ENCODE data around the gene NUP62.

The NUP62 gene

GRCh38 chr19:49911381-49912145 is 17.7 kb downstream of the NUP62 start:
- no peak for ATAC-seq
- no peak for TF ChIP-seq ZNF8 (CRISPR knock-in tag; IDR thresholded peaks at IDR 0.05)
- no peak for TF ChIP-seq CSDC2 (CRISPR knock-in tag; IDR thresholded peaks at IDR 0.05)
- no peak for TF ChIP-seq PPARA (CRISPR knock-in tag; IDR thresholded peaks at IDR 0.05; ENCODE audit: borderline replicate concordance)
- TF ChIP-seq CSRNP3 (CRISPR knock-in tag; IDR thresholded peaks at IDR 0.05) = no peak
- no peak for TF ChIP-seq TOX (CRISPR knock-in tag; IDR thresholded peaks at IDR 0.05; ENCODE audit: borderline replicate concordance)
- no peak for TF ChIP-seq TSHZ2 (CRISPR knock-in tag; IDR thresholded peaks at IDR 0.05)
- TF ChIP-seq OSR1 (CRISPR knock-in tag; IDR thresholded peaks at IDR 0.05) = no peak
- TF ChIP-seq ZNF70 (CRISPR knock-in tag; IDR thresholded peaks at IDR 0.05) = no peak
- no peak for TF ChIP-seq CREB5 (CRISPR knock-in tag; IDR thresholded peaks at IDR 0.05; ENCODE audit: low read depth)
- no peak for TF ChIP-seq ARNTL (CRISPR knock-in tag; IDR thresholded peaks at IDR 0.05; ENCODE audit: borderline replicate concordance, low read depth)
- TF ChIP-seq ZFP3 (CRISPR knock-in tag; IDR thresholded peaks at IDR 0.05) = no peak
- no peak for TF ChIP-seq PATZ1 (CRISPR knock-in tag; IDR thresholded peaks at IDR 0.05; ENCODE audit: borderline replicate concordance)
- TF ChIP-seq POU6F1 (CRISPR knock-in tag; IDR thresholded peaks at IDR 0.05; ENCODE audit: borderline replicate concordance, low read depth) = no peak
- TF ChIP-seq SNAI2 (CRISPR knock-in tag; IDR thresholded peaks at IDR 0.05) = no peak
- TF ChIP-seq BACH2 (CRISPR knock-in tag; IDR thresholded peaks at IDR 0.05; ENCODE audit: borderline replicate concordance) = no peak

- ATAC-seq = no peak
- TF ChIP-seq TSHZ2 (CRISPR knock-in tag; IDR thresholded peaks at IDR 0.05) = no peak
- TF ChIP-seq RARB (CRISPR knock-in tag; IDR thresholded peaks at IDR 0.05) = no peak
- TF ChIP-seq PATZ1 (CRISPR knock-in tag; IDR thresholded peaks at IDR 0.05; ENCODE audit: borderline replicate concordance) = no peak
- no peak for TF ChIP-seq TOX (CRISPR knock-in tag; IDR thresholded peaks at IDR 0.05; ENCODE audit: borderline replicate concordance)
- no peak for TF ChIP-seq ZFP30 (CRISPR knock-in tag; IDR thresholded peaks at IDR 0.05)
- TF ChIP-seq CSDC2 (CRISPR knock-in tag; IDR thresholded peaks at IDR 0.05) = no peak
- TF ChIP-seq ZNF70 (CRISPR knock-in tag; IDR thresholded peaks at IDR 0.05) = no peak
- no peak for TF ChIP-seq PPARA (CRISPR knock-in tag; IDR thresholded peaks at IDR 0.05; ENCODE audit: borderline replicate concordance)
- no peak for TF ChIP-seq BACH2 (CRISPR knock-in tag; IDR thresholded peaks at IDR 0.05; ENCODE audit: borderline replicate concordance)
- no peak for TF ChIP-seq ZNF8 (CRISPR knock-in tag; IDR thresholded peaks at IDR 0.05)
Measured at GRCh38 chr19:49910179-49910578, 19.1 kb downstream of the NUP62 start.
